SKM-1 (cell line): Measurements from ENCODE around the gene CD37.
"Not testable (repeated sequence)": the region's sequence is repeated elsewhere in the genome, so short reads cannot be mapped to it uniquely, and the experiment has no call there.

Experiments
- DNase-seq: peaks from one replicate; lab custom pipeline; 2025; ENCODE audit not compliant: unreplicated experiment; lab: John Stamatoyannopoulos, UW

CD37 gene

GRCh38 chr19:49373174-49373573, 38.0 kb downstream of the CD37 start:
- DNase-seq, result not testable (repeated sequence)

GRCh38 chr19:49374665-49375434, 39.6 kb downstream of the CD37 start:
- DNase-seq, result no peak

- no peak for DNase-seq
Observed at GRCh38 chr19:49378512-49378911, 43.3 kb downstream of the CD37 start.

GRCh38 chr19:49380391-49380790, 45.2 kb downstream of the CD37 start:
- DNase-seq, result no peak

DNA sequence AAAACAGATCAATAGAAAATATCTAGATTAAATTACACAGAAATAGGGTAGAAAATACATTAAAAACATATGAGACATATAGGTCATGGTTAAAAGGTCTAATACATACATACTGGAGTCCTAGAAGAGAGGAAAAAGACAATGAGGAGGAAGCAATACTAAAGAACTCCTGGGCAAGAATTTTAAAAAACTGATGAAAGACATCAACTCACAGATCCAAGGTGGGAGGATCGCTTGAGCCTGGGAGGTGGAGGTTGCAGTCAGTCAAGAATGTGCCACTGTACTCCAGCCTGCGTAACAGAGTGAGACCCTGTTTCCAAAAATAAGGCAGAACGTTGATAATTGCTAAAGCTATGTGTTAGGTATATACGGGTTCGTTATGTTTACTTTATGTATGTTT, 47.4 kb downstream of the CD37 start:
- DNase-seq, result no peak

DNA sequence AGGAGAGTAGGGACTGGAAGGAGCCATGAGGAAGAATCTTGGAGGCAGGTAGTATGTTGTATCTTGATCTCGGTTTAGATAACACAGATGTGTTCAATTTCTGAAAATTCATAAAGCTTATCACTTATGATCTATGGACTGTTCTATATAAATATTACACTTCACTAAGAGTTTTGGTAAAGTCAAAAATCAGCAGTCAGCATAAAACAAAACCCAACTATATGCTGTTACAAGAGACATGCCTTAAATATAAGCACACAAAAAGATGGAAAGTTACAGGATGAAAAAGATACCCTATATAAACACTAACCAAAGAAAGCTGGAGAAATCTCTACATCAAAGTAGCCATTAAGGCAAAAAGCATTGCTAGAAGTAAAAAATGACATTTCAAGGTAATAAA, 48.4 kb downstream of the CD37 start:
- DNase-seq, result no peak

- no peak for DNase-seq
Observed at GRCh38 chr19:49387936-49388372, 52.7 kb downstream of the CD37 start, which contains the start of gene KASH5. Gene KASH5, plus strand, starts transcription at chr19:49388249. Its CDS starts 2,635 bp downstream, at chr19:49390884.

DNA sequence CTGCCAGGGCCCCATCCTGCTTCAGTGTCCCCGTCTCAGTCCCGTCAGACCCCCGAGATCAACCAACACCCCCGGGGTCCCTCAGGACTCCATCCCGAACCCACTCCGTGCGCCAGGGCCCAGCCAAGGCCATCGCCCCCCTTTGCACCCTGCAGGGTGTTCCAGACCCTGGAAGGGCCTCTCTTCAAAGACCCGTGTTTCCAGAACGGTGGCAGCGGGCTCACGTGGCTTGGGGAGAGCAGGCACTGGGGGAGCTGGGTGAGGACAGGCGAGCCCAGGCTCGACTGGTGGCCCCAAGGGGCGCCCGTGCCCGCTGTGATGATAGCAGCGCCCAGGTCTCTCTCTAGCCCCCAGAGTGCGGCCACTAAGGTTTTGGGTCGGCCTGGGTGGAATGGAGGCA, 54.2 kb downstream of the CD37 start:
- DNase-seq, result no peak
